Transverse colon (tissue), 4 donors: Measurements from ENCODE around the gene ABAT.

ENCODE experiments used
- EP300 ChIP-seq: sonication (generic); formaldehyde crosslinking; IDR thresholded peaks from one replicate; pipeline ENCODE4 v1.6.1; 2017; ENCODE audit warnings: antibody characterized with exemption, low read depth
- POLR2A ChIP-seq: fragments of 450-650 bp; IDR thresholded peaks from one replicate; pipeline ENCODE4 v1.6.1; 2016; ENCODE audit warnings: antibody characterized with exemption, mild to moderate bottlenecking, moderate library complexity
- POLR2AphosphoS5 ChIP-seq, 3 donors: sonication (generic); formaldehyde crosslinking; IDR thresholded peaks; one replicate each; pipeline ENCODE4 v1.6.1; 2016; ENCODE audit warnings: antibody characterized with exemption in 3 of 3
- TF ChIP-seq, protein P1 (sequence below), 5 experiments: fragments of 200-600 bp in 3 of 5; fragments of 450-650 bp in 2 of 5; sonication (generic) in 3 of 5; IDR thresholded peaks; 1 replicate in 2 of 5; 2 replicates in 3 of 5; pipeline ENCODE4 v1.5.1; 2016 to 2017; ENCODE audit warnings: antibody characterized with exemption in 5 of 5, inconsistent platforms in 3 of 5, mild to moderate bottlenecking in 2 of 5, moderate library complexity in 1 of 5

DNA sequence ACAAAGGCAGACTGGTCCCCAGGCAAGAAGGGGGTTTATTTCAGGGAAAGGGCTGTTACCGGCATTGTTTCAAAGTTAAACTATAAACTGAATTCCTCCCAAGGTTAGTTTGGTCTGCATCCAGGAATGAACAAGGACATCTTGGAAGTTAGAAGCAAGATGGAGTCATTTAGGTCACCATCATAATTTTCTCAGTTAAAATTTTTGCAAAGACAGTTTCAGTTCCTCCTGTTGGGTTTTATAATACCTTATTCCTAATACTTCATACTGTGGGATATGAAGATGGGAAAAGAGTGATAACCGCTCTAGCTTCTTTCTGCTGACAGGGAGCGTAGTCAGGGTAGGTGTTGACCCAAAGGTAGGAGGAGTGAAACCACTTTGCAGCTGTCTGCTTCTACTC is 148.0 kb downstream of the ABAT start:
- TF ChIP-seq, protein P1, sequence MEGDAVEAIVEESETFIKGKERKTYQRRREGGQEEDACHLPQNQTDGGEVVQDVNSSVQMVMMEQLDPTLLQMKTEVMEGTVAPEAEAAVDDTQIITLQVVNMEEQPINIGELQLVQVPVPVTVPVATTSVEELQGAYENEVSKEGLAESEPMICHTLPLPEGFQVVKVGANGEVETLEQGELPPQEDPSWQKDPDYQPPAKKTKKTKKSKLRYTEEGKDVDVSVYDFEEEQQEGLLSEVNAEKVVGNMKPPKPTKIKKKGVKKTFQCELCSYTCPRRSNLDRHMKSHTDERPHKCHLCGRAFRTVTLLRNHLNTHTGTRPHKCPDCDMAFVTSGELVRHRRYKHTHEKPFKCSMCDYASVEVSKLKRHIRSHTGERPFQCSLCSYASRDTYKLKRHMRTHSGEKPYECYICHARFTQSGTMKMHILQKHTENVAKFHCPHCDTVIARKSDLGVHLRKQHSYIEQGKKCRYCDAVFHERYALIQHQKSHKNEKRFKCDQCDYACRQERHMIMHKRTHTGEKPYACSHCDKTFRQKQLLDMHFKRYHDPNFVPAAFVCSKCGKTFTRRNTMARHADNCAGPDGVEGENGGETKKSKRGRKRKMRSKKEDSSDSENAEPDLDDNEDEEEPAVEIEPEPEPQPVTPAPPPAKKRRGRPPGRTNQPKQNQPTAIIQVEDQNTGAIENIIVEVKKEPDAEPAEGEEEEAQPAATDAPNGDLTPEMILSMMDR (IDR thresholded peaks at IDR 0.05): no peak
- TF ChIP-seq EP300 (no peak), POLR2AphosphoS5 (IDR thresholded peaks at IDR 0.05) (no peak), POLR2A (no peak)
